Mesothelial cell of epicardium (in vitro differentiated cells): ENCODE results near the gene TUBB6. TPM values are rescaled to one million over a fixed set of nuclear protein-coding genes. Genes with fewer than 3 reads are reported as not detected.

Experiments used
- DNase-seq, 2 experiments: peaks; one replicate each; pipeline ENCODE4 v3.0.0; 2021; ENCODE audit warnings: low spot score in 2 of 2; ENCODE audit not compliant: unreplicated experiment in 2 of 2
- H3K27ac Mint-ChIP-seq: 2 replicates; pipeline ENCODE4 v1.8.0; 2021; ENCODE audit warnings: mixed read lengths
- H3K27me3 Mint-ChIP-seq: 2 replicates; pipeline ENCODE4 v1.8.0; 2021; ENCODE audit warnings: low read depth, mixed read lengths
- H3K36me3 Mint-ChIP-seq: 2 replicates; pipeline ENCODE4 v1.8.0; 2021; ENCODE audit warnings: mixed read lengths
- H3K4me1 Mint-ChIP-seq: 2 replicates; pipeline ENCODE4 v1.8.0; 2021; ENCODE audit warnings: mixed read lengths
- H3K4me3 Mint-ChIP-seq: 2 replicates; pipeline ENCODE4 v1.8.0; 2021; ENCODE audit warnings: mild to moderate bottlenecking, moderate library complexity, mixed read lengths
- H3K9me3 Mint-ChIP-seq: 2 replicates; pipeline ENCODE4 v1.8.0; 2021; ENCODE audit warnings: mixed read lengths
- CTCF ChIP-seq: fragments of 200-600 bp; sonication (generic); IDR thresholded peaks from one replicate; pipeline ENCODE4 v1.5.0; 2021; ENCODE audit warnings: antibody characterized with exemption; ENCODE audit not compliant: unreplicated experiment
- total RNA-seq: library from RNA; stranded (reverse); gene quantifications from 3 replicates; pipeline ENCODE4 v1.2.1, GENCODE V29; 2021

The TUBB6 gene
- total RNA-seq, 1 donor from 2014 or later: 55.0 TPM

GRCh38 chr18:12293831-12294230 lies 14.2 kb upstream of the TUBB6 start:
- H3K4me3 Mint-ChIP-seq: no peak overlapping the region
- peaks cover 12% of the 10 kb centered on the region for H3K27me3 Mint-ChIP-seq
- H3K27ac Mint-ChIP-seq: no peak overlapping the region

GRCh38 chr18:12295389-12296086 lies 12.5 kb upstream of the TUBB6 start:
- peaks cover 4% of the 10 kb centered on the region for H3K9me3 Mint-ChIP-seq
- H3K4me1 Mint-ChIP-seq: peaks cover 4% of the 10 kb centered on the region
- H3K27me3 Mint-ChIP-seq: peaks cover 5% of the 10 kb centered on the region
- H3K4me3 Mint-ChIP-seq: no peak overlapping the region
- no peak for TF ChIP-seq CTCF
- no peaks in the 10 kb centered on the region for H3K36me3 Mint-ChIP-seq
- DNase-seq: no peak
- no peak overlapping the region for H3K27ac Mint-ChIP-seq

More at GRCh38 chr18:12293831-12294230, 14.2 kb upstream of the TUBB6 start:
- Mint-ChIP-seq H3K9me3 (peaks cover 4% of the 10 kb centered on the region), H3K4me1 (peaks cover 8% of the 10 kb centered on the region), H3K36me3 (no peaks in the 10 kb centered on the region)
- DNase-seq: no peak
- no peak for TF ChIP-seq CTCF

GRCh38 chr18:12296087-12296403 lies 12.0 kb upstream of the TUBB6 start:
- no peak for DNase-seq
- no peak overlapping the region for H3K27ac Mint-ChIP-seq
- H3K4me1 Mint-ChIP-seq: peaks cover 4% of the 10 kb centered on the region
- H3K4me3 Mint-ChIP-seq: no peak overlapping the region
- H3K9me3 Mint-ChIP-seq: peaks cover 4% of the 10 kb centered on the region
- TF ChIP-seq CTCF: no peak
- H3K36me3 Mint-ChIP-seq: no peaks in the 10 kb centered on the region
- H3K27me3 Mint-ChIP-seq: peaks cover 5% of the 10 kb centered on the region

GRCh38 chr18:12296457-12296856 lies 11.6 kb upstream of the TUBB6 start:
- TF ChIP-seq CTCF: no peak
- DNase-seq: no peak
- Mint-ChIP-seq H3K36me3 (no peaks in the 10 kb centered on the region), H3K27me3 (peaks cover 5% of the 10 kb centered on the region), H3K27ac (no peak overlapping the region), H3K9me3 (peaks cover 4% of the 10 kb centered on the region), H3K4me1 (peaks cover 4% of the 10 kb centered on the region), H3K4me3 (no peak overlapping the region)

GRCh38 chr18:12299862-12300261 lies 8.2 kb upstream of the TUBB6 start:
- no peak for DNase-seq
- Mint-ChIP-seq H3K27me3 (peaks cover 6% of the 10 kb centered on the region), H3K4me1 (peaks cover 8% of the 10 kb centered on the region), H3K27ac (no peak overlapping the region), H3K9me3 (peaks cover 4% of the 10 kb centered on the region), H3K36me3 (no peaks in the 10 kb centered on the region), H3K4me3 (no peak overlapping the region)
- no peak for TF ChIP-seq CTCF
